ENCODE data around the gene ARMC9.
"Not testable (repeated sequence)": the region's sequence is repeated elsewhere in the genome, so short reads cannot be mapped to it uniquely, and the experiment has no call there.

The ARMC9 gene

DNA sequence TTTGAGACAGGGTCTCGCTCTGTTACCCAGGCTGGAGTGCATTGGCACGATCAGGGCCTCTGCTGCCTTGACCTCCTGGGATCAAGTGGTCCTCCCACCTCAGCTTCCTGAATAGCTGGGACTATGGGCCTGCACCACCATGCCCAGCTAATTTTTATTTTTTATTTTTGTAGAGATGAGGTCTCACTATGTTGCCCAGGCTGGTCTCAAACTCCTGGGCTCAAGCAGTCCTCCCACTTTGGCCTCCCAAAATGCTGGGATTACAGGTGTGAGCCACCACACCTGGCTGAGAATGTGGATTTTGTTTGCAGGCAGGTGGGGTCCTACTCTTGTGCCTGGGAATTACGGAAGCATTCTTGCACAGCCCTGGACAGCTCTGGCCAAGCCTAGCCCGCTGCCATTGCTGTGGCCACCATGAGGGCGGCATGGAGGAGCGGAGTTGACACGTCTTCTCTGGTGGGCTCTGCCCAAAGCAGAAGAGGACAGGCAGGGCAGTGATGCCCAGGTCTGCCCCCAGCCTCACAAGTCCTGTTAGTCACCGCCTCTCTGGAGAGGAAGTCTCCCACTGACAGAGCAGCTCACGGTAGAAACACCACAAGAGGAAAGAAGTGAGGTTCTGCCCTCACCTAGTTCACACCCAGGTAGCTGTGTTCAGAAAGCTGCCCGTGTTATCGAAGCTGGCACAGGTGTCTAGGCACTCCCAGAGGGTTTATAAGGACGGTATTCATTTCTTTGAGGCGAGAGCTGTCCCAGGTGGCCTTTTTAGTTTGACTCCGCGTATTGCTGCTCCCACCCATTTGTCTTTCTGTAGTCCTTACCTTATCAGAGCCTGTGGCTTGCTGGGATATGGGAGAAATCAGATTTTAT, 46.2 kb downstream of the ARMC9 start:
- DNase-seq (ENCODE audit: low spot score) = no peak

DNA sequence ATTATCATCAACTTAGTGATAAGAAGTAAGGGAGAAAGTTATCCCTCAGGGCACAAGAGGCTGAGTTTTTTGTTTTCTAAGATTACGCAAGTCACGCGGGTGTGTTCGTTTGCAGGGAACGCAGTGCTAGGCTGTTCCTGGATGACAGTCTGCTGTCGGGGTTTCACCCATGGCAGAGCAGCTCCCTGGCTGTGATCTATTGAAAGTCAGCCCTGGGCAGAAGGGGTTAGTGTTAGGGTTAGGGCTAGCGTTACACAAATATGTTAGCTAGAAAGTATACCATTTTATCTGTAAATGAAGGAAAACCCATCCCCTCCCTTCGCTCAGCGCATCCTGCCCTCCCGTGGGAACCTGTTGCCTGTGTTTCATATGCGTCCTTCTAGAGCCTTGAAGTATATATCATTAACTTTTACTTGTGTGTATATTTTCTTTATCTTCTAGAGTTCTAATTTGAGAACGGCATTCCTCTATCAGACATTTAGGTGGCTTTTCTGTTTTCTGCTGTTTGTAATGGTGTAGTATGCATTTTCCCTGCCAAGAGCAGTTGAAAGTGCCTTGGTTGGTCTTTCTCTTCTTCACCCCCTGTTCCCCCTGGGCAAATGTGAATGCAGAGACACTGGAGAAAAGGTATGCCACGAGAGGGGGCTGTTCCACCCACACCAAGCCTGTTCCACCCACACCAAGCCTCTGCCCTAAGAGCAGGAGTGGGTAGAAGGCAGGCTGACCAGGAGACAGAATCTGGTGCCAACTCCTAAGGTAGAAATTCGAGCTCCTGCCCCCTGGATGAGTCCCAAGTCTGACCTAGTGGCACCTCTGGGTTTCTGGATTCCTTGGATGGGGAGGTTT, 47.0 kb downstream of the ARMC9 start:
- DNase-seq (ENCODE audit: low spot score) = no peak

DNA sequence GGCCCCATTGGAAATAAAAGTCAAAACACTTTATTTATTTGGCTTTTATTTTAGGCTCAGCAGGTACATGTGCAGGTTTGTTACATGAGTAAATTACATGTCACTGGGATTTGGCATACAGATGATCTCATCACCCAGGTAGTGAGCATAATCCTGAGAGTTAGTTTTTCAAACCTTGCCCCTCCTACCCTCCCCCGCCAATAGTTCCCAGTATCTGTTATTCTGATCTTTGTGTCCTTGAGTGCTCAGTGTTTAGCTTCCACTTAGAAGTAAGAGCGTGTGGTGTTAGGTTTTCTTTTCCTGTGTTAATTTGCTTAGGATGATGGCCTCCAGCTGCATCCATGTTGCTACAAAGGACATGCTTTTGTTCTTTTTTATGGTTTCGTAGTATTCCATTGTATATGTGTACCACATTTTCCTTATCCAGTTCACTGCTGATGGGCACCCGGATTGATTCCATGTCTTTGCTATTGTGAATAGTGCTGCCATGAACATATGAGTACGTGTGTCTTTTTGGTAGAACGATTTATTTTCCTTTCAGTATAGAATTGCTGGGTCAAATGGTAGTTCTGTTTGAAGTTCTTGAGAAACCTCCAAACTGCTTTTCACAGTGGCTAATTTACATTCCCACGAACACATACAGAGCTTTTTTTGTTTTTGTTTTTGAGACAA, 47.9 kb downstream of the ARMC9 start:
- no peak for DNase-seq (ENCODE audit: low spot score)

DNA sequence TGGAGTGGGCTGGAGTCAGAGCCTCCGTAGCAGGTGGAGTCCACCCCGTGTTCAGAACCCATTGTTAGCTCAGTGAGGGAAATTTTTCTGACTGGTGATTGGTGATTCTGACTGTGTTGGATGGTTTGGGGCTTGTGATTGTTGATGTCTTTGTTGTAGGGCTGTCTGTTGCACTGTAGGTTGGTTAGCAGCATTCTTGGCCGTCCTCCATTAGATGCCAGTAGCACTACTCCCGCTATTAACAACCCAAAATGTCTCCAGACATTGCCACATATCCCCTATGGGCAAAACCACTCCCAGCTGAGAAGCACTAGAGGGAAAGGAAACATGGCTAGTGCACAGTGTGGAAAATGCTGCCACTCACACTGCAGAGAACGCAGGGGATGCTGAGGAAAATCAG, 51.7 kb downstream of the ARMC9 start:
- DNase-seq (ENCODE audit: low spot score) = no peak

DNA sequence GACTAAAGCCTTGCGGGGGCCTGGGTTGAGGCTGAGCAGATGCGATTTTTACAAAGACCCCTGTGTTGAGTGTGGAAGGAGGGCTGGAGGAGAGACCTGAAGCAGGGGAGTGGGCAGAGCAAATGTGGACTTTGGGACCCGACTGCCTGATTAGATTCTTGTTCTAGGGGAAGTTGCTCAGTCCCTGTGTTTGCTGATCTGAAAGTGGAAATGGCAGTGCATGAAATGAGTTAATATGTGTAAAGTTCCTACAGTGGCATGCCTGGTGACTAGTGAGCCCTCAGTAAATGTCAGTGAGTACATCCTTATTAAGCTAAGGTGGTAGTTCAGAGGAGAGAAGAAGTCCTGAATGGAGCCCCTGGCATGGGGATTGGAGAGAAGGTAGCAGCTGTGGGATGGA, 52.3 kb downstream of the ARMC9 start:
- no peak for DNase-seq (ENCODE audit: low spot score)

DNA sequence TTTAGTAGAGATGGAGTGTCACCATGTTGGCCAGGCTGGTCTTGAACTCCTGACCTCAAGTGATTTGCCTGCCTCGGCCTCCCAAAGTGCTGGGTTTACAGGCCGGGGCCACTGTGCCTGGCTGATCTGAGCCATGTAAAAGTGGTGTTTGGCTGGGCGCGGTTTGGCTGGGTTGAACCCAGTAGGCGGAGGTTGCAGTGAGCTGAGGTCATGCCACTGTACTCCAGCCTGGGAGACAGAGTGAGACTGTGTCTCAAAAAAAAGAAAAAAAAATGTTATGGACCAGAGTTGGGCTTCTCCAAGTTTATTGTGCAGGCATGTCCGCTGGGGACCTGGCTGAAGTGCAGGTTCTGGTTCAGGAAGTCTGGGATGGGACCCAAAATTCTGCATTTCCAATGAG, 54.9 kb downstream of the ARMC9 start:
- not testable (repeated sequence) for DNase-seq (ENCODE audit: low spot score)

DNA sequence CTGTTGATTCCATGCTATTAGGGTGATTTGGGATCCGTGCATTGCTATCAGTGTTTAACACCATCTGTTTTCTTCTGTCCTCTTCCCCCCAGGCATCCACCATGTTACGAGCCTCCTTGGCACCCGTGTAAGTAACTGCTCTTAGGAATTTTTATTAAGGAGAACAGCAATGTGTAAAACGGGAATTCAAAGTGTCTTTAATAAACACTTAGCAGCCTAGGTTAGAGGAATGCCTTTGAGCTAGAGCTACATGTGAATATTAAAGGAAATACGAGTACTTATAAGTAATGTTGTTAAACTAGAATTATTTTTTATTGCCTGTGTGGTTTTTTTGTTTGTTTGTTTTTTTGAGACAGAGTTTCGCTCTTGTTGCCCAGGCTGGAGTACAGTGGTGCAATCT, 58.1 kb downstream of the ARMC9 start:
- no peak for DNase-seq (ENCODE audit: low spot score)

DNA sequence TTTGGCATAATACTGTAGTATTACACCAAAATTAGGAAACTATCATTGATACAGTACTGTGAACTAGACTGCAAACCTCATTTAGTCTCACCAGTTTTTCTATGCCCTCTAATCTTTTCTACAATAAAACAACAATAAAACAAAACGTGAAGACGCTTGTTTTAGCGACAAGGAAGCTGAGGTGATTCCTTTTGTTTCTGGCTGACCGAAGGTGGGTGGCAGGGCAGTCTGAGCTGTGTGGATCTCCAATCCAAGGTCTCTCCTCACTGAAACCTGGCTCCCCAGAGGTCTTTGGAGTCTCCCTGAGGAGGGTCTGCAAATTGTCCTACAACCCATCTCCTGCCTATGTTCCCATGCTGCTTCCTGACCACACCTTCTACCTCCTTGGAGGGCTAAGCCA, 59.3 kb downstream of the ARMC9 start:
- no peak for DNase-seq (ENCODE audit: low spot score)

DNA sequence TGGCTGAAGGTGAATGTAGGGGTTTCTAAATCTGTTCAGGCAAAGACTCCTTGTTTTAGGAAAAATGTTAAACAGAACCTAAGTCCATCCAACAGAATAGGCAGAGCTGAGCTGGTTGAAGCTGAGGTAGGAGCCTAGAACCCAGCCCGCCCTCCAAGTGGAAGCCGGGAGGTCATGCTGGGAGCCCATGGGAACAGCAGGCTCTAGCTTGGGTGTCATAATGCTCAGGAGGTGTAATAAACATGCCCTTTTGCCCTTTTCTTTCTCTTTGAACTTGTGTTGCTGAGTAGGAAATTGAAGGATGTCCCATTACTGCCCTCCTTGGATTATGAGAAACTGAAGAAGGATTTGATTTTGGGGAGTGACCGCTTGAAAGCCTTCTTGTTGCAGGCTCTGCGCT, 60.3 kb downstream of the ARMC9 start:
- no peak for DNase-seq (ENCODE audit: low spot score)

DNA sequence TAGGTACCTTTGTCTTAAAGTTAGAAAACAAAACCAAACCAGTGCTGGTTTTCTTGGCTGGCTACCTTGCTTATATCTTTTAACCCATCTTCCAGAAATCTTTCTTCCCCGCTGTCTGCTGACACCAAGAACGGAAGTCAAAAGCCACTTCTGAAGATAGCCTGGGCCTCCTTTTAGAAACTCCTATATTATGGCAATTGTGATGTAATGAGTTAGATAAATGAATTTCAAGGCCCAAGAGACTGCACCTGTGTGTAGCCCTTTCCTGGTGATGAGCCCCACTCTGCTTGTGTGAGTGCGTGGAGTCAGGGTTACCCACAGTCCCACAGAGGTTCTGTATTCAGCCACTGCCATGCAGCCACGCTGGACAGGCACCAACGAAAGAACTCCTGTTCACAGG, 60.7 kb downstream of the ARMC9 start:
- no peak for DNase-seq (ENCODE audit: low spot score)

DNA sequence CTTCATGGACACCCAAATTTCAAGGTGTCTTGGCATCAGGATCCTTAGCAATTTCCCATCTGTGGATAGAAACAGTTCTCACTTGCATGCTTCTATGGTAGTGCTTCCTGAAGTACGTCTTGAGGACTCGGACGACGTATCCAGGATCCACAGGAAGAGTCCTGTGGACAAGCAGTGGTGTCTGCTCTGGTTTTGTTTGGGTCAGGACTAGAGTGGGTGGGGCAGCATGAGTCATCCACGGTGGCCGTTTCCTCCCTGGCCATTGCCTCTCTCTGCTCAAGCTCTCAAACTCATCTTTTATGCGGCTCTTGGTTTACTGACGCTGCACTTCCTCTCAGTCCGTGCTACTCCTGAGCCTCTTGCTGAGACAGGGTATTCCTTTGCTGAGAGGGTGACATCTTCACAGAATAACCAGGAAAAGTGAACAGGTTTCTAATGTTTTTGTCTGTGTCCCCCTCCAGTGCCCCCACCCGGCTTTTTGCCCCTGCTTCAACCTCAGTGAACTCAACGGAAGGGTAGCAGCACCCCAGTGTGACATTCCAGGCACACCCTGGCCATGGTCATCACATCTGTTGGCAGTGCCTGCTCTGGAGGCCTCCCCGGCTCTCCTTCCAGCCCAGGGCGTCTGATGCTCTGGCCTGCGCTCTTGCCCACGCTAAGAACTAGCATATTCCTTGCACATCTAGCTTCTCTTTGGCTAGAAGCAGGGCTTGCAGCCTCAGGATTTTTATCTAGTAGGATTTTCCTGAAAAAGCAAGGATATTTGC, 62.2 kb downstream of the ARMC9 start:
- no peak for DNase-seq (ENCODE audit: low spot score)

DNA sequence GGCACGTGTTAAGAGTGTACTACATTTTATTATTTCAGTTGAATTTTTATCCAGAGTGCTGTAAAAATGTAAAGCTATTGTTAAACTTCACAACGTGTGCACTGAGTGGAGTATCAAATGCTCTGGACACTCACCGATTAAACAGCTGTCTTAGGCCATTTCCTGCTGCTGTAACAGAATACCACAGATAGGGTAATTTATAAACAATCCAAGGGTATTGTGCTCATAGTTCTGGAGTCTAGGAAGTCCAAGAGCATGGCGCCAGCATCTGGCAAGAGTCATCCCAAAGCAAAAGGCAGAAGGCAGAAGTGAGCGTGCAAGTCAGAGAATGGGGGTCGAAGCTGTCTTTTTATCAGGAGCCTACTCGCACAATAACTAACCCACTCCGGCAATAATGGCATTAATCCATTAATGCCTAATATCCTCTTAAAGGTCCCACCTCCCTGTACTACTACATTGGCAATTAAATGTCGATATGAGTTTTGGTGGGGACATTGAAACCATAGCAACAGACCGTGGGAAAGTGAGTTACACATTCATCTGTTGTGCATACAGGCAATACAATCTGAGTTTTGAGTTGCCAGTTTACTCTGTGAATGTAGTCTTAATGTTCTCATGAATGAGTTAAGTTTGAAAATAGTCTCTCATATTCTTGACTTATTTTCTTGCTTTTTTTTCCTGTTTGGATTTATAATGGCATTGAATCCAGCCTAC, 64.8 kb downstream of the ARMC9 start:
- DNase-seq (ENCODE audit: low spot score) = no peak

DNA sequence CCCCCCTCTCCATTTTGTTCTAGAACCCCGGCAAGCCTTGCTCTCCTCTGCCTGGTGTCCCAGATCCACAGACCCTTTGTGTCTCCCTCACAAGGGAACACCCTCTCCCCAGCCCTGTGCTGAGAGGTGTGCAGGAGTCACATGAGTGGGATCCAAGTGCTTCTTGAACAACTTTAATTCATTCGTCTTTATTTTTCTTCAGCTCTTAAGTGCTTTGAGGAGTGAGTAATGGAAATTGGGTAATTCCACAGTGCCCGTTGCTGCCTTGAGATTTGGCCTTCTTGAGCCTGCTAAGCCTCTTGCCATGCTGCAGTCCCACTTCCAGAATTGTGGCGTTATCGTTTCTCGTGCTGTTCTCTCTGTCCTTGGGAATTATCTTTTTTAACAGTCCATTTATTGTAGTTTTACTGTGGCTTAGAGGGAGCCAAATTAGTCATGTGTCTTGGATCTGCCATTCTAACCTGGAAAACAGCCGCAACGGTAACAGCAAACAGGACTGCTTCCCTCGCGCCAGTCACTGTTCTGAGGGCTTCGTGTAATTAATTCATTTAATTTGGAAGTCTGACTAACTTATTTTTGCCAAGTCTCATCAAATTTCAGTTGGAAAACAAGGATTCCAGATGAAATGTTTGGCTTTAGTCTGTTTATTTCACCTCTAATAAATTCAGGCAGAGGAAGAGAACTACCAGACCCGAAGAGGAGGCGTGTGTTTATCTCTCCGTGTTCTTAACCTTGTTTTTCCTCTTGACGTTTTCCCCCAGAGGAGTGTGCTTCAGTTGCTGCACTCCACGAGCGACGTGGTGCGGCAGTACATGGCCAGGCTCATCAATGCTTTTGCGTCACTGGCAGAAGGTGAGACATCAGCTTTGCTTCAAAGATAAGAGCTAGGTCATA, 72.0 kb downstream of the ARMC9 start:
- DNase-seq (ENCODE audit: low spot score) = no peak

DNA sequence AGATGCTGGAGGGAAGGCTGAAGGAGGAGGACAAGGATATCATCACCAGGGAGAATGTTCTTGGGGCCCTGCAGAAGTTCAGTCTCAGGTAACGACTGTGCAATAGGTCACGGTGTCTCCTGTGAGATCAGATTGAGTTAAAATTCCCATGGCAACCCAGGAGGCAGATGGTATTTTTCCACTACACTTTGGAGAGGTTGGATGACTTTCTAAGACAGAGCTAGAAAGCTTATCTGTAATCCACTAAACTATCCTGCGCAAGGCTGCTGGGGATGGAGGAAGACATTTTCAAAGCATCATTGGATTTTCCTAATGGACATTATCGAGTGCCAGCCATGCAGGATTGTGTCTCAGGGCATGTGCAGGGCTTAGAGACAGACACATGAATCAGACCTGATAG, 74.6 kb downstream of the ARMC9 start:
- DNase-seq (ENCODE audit: low spot score) = no peak

DNA sequence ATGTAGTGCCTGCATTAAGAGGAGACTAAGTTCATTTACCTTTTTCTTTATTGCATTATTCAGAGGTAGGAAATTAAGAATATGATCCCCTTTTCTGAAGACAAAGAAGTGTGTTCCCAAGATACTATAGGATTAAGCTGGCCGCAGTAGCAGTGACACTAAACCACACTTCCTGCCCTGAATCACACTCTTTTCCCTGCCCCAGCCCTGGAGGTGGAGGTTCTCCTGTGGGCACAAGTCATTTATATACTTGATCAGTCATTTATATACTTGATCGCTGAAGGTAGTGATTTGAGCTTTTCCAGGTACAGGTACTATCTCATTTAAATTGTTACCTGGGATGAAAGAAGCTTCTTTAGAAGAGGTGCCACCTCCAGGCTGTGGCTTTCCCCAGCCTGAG, 78.6 kb downstream of the ARMC9 start:
- DNase-seq (ENCODE audit: low spot score) = no peak

DNA sequence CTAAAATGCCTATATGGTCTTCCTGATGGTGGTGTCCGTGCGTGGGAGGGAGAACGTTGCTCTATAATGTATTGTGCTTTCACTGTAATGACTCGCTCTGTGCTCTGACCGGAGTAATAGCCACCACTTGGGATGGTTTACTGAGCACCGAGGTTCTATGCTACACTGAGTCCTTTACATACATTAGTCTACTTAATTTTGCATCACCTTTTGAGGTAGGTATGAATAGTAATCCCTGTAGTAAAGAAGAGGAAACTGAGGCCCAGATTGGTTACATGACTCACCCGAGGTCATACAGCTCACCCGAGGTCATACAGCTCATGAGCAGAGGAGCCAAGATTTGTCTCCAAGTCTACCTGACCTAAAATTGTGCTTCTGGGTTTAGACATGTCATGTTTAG, 79.5 kb downstream of the ARMC9 start:
- no peak for DNase-seq (ENCODE audit: low spot score)

DNA sequence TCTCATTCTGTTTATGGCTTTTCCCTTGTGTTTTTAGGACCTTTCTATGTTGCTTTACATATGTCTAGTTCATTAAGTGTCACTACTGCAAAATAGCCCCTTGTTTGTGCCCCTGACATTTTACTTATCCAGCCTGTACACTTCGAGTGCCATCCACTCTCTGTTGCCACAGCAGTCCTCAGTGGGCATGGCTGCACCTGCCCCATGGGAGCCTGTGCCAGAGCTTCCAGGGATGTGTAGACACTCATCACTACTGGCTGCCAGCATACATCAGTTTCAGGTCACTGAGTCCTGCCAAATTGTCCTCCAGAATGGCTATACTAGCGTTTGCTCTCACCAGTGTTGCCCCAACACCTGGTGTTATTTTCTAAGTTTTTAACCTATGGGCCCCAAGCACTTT, 80.4 kb downstream of the ARMC9 start:
- DNase-seq (ENCODE audit: low spot score) = no peak

DNA sequence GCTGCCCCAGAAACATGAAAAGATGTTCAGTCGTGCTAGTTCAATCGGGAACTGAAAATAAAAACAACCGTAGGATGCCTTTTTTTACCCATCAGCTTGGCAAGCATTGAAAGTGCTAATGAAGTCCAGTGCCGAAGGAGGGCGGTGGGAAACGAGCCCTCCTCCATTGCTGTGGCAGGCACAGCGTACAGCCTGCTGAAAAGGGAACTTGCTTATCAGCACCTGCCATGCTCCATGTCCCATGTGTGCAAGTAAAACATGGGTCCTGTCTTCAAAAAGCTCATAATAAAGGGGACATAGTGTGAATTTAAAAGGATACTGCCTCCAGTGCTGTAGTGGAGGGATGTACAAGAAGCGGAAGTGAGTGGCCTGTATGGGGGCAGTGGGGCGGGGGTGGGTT, 82.4 kb downstream of the ARMC9 start:
- DNase-seq (ENCODE audit: low spot score) = no peak

DNA sequence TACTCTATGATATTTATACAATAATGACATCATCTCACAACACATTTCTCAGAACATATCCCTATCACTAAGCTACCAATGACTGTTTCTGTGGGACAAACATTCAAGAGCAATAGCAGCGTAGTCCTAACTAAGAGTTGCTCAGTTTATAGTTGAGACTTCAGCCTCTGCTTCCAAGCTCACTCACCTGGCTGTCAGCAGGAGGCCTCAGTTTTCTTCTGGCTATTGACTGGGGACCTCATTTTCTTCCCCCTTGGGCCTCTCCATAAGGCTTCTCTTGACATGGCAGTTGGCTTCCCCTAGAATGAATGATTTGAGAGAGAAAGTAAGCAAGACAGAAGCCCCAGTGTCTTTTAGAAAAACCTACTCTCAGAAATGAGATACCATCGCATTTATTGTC, 85.9 kb downstream of the ARMC9 start:
- no peak for DNase-seq (ENCODE audit: low spot score)

DNA sequence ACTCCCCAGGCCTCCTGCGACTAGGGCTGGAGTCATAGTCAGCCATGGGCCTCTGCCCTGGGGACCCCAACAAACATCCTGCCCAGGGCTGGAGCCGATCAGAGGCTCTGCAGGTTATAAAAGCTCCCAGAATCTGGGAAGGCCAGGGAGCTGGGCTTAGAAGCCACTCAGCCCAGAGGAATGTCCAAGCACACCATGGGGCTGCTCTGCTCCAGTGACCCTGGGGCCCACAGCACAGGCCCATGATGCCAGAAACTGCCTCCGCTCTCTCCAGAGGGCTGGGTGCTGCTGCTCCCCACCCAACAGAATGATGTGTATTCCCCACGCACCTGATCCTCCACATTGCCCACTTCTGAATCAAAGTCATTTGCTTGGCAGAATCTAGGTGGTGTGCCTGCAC, 88.5 kb downstream of the ARMC9 start:
- DNase-seq (ENCODE audit: low spot score) = no peak
